Measurements from ENCODE around the gene DLK2. TPM values are rescaled to one million over a fixed set of nuclear protein-coding genes. Genes with fewer than 3 reads are reported as not detected.

Gene DLK2
- total and polyA plus RNA-seq, 2 of the 13 experiments (the other 11 are each of a cell fraction or from before 2014, with no cell fraction given) = 1.2 to 3.8 TPM

DNA sequence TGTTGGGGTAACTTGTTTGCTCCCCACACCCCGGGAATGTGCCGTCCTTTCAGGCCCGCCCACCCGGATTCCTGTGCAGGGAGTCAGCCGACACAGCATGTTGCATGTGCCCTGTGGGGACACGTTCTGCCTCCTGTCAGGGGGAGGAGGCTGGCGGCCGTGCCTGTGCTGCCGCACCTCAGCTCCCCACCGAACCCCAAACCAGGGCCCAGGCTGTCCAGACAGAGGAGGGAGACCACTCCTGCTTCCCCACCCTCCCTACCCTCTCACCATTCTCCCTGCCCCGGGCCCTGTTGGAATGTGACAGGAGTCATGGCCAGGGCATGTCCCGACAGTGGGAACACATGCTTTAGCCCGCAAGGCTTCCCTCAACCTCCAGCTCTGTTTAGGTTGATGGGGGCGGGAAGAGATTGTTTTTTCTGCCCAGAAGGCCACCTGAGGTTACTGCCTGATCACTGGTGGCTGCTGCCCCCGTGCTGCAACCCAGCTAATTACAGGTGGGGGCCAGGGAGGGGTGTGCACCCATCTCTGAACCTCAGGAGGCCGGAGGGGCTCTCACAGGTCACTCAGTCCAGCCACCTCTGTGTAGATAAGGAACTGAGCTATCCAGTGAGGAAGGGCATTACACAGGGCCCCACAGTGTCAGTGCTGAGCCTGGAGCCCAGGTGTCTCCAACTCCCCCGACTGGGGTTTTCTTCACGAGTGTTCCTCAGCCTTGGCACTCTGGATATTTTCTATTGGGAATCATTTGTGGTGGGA, 41.2 kb upstream of the DLK2 start (continued):
- TF ChIP-seq, protein P1, sequence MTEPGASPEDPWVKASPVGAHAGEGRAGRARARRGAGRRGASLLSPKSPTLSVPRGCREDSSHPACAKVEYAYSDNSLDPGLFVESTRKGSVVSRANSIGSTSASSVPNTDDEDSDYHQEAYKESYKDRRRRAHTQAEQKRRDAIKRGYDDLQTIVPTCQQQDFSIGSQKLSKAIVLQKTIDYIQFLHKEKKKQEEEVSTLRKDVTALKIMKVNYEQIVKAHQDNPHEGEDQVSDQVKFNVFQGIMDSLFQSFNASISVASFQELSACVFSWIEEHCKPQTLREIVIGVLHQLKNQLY (CRISPR knock-in tag; IDR thresholded peaks at IDR 0.05) = peak; percentile 73
- TF ChIP-seq SMC3 (IDR thresholded peaks at IDR 0.05; ENCODE audit: low read length) (peak; percentile 85), ZBTB7B (CRISPR knock-in tag; IDR thresholded peaks at IDR 0.05) (peak; percentile 76; the same call in 1 of the 2 replicates), ZNF510 (CRISPR knock-in tag; IDR thresholded peaks at IDR 0.05; ENCODE audit: low read depth) (no peak), KDM2A (CRISPR knock-in tag; IDR thresholded peaks at IDR 0.05; ENCODE audit: borderline replicate concordance, low read depth) (peak; percentile 77; the same call in 1 of the 2 replicates), ZNF614 (CRISPR knock-in tag; IDR thresholded peaks at IDR 0.05; ENCODE audit: borderline replicate concordance) (0 out of 2 replicates have a peak, but pooled peaks have one; percentile 11), HNF4G (IDR thresholded peaks at IDR 0.05; ENCODE audit: borderline replicate concordance, low read depth, low read length) (0 out of 2 replicates have a peak, but pooled peaks have one; percentile 7), HNF4G (CRISPR knock-in tag; IDR thresholded peaks at IDR 0.05; ENCODE audit: borderline replicate concordance, low read depth) (no peak), ZNF432 (CRISPR knock-in tag; IDR thresholded peaks at IDR 0.05; ENCODE audit: borderline replicate concordance) (no peak), ZMYM3 (CRISPR knock-in tag; IDR thresholded peaks at IDR 0.05) (no peak; the same call in 1 of the 2 replicates), MEF2D (CRISPR knock-in tag; IDR thresholded peaks at IDR 0.05) (peak; percentile 45; the same call in 1 of the 2 replicates), ZNF124 (CRISPR knock-in tag; IDR thresholded peaks at IDR 0.05) (peak; percentile 59; the same call in 1 of the 2 replicates), SOX5 (CRISPR knock-in tag; IDR thresholded peaks at IDR 0.05; ENCODE audit: borderline replicate concordance) (peak; percentile 53), TGIF2 (CRISPR knock-in tag; IDR thresholded peaks at IDR 0.05) (peak; percentile 36; the same call in 1 of the 2 replicates), KAT8 (CRISPR knock-in tag; IDR thresholded peaks at IDR 0.05) (peak; percentile 53; the same call in 1 of the 2 replicates), GTF2F1 (IDR thresholded peaks at IDR 0.05; ENCODE audit: low read length) (no peak), ZNF232 (CRISPR knock-in tag; IDR thresholded peaks at IDR 0.05; ENCODE audit: borderline replicate concordance) (no peak)
- TF ChIP-seq, protein P2, sequence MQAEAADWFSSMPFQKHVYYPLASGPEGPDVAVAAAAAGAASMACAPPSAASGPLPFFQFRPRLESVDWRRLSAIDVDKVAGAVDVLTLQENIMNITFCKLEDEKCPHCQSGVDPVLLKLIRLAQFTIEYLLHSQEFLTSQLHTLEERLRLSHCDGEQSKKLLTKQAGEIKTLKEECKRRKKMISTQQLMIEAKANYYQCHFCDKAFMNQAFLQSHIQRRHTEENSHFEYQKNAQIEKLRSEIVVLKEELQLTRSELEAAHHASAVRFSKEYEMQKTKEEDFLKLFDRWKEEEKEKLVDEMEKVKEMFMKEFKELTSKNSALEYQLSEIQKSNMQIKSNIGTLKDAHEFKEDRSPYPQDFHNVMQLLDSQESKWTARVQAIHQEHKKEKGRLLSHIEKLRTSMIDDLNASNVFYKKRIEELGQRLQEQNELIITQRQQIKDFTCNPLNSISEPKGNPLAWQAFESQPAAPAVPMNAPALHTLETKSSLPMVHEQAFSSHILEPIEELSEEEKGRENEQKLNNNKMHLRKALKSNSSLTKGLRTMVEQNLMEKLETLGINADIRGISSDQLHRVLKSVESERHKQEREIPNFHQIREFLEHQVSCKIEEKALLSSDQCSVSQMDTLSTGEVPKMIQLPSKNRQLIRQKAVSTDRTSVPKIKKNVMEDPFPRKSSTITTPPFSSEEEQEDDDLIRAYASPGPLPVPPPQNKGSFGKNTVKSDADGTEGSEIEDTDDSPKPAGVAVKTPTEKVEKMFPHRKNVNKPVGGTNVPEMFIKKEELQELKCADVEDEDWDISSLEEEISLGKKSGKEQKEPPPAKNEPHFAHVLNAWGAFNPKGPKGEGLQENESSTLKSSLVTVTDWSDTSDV (CRISPR knock-in tag; IDR thresholded peaks at IDR 0.05) = peak; percentile 69; the same call in 1 of the 2 replicates
- TF ChIP-seq, protein P3, sequence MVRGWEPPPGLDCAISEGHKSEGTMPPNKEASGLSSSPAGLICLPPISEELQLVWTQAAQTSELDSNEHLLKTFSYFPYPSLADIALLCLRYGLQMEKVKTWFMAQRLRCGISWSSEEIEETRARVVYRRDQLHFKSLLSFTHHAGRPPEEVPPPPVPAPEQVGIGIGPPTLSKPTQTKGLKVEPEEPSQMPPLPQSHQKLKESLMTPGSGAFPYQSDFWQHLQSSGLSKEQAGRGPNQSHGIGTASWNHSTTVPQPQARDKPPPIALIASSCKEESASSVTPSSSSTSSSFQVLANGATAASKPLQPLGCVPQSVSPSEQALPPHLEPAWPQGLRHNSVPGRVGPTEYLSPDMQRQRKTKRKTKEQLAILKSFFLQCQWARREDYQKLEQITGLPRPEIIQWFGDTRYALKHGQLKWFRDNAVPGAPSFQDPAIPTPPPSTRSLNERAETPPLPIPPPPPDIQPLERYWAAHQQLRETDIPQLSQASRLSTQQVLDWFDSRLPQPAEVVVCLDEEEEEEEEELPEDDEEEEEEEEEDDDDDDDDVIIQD (CRISPR knock-in tag; IDR thresholded peaks at IDR 0.05; ENCODE audit: low read depth) = 0 out of 2 replicates have a peak, but pooled peaks have one; percentile 32
- TF ChIP-seq, protein P4, sequence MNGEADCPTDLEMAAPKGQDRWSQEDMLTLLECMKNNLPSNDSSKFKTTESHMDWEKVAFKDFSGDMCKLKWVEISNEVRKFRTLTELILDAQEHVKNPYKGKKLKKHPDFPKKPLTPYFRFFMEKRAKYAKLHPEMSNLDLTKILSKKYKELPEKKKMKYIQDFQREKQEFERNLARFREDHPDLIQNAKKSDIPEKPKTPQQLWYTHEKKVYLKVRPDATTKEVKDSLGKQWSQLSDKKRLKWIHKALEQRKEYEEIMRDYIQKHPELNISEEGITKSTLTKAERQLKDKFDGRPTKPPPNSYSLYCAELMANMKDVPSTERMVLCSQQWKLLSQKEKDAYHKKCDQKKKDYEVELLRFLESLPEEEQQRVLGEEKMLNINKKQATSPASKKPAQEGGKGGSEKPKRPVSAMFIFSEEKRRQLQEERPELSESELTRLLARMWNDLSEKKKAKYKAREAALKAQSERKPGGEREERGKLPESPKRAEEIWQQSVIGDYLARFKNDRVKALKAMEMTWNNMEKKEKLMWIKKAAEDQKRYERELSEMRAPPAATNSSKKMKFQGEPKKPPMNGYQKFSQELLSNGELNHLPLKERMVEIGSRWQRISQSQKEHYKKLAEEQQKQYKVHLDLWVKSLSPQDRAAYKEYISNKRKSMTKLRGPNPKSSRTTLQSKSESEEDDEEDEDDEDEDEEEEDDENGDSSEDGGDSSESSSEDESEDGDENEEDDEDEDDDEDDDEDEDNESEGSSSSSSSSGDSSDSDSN (CRISPR knock-in tag; IDR thresholded peaks at IDR 0.05) = 0 out of 2 replicates have a peak, but pooled peaks have one; percentile 47
